ENCODE measurements around the gene NCKAP1.
"Not testable (repeated sequence)": the region's sequence is repeated elsewhere in the genome, so short reads cannot be mapped to it uniquely, and the experiment has no call there.

The NCKAP1 gene

DNA sequence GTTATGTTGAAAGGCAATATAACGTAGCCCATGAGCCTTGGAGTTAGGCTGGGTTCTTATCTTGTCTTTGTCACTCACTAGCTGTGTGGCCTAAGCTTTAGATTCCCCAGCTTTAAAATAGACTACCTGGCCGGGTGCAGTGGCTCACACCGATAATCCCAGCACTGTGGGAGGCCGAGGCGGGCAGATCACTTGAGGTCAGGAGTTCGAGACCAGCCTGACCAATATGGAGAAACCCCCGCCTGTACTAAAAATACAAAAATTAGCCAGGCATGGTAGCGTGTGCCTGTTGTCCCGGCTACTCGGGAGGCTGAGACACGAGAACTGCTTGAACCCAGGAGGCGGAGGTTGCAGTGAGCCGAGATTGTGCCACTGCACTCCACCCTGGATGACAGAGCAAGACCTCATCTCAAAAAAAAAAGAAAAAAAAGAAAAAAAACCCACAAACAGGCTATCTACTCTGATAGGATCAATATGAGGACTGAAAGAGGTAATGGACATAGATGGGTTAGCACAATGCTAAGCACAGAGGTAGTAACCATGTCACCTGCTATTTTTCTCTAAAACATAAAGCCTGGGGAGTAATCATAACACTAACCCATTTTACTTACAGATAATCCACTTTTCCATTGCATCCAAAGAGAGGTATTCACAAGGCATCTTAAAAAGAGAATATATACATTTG lies 43.9 kb downstream of the NCKAP1 start:
- no peak for DNase-seq (ENCODE audit: low spot score)
- Histone ChIP-seq H3K36me3 (ENCODE audit: low read depth) (peaks cover 93% of the 10 kb centered on the region), H3K27ac (ENCODE audit: poor library complexity, severe bottlenecking) (no peak overlapping the region), H3K27me3 (ENCODE audit: insufficient read depth, poor library complexity, severe bottlenecking) (no peaks in the 10 kb centered on the region), H3K4me1 (ENCODE audit: insufficient read depth, poor library complexity, severe bottlenecking) (no peaks in the 10 kb centered on the region), H3K4me3 (ENCODE audit: severe bottlenecking) (no peak overlapping the region), H3K9me3 (ENCODE audit: severe bottlenecking) (no peaks in the 10 kb centered on the region)
- no peak for ATAC-seq (ENCODE audit: low read depth)
- TF ChIP-seq, protein P1, sequence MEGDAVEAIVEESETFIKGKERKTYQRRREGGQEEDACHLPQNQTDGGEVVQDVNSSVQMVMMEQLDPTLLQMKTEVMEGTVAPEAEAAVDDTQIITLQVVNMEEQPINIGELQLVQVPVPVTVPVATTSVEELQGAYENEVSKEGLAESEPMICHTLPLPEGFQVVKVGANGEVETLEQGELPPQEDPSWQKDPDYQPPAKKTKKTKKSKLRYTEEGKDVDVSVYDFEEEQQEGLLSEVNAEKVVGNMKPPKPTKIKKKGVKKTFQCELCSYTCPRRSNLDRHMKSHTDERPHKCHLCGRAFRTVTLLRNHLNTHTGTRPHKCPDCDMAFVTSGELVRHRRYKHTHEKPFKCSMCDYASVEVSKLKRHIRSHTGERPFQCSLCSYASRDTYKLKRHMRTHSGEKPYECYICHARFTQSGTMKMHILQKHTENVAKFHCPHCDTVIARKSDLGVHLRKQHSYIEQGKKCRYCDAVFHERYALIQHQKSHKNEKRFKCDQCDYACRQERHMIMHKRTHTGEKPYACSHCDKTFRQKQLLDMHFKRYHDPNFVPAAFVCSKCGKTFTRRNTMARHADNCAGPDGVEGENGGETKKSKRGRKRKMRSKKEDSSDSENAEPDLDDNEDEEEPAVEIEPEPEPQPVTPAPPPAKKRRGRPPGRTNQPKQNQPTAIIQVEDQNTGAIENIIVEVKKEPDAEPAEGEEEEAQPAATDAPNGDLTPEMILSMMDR (IDR thresholded peaks at IDR 0.05; ENCODE audit: poor library complexity, severe bottlenecking): no peak

DNA sequence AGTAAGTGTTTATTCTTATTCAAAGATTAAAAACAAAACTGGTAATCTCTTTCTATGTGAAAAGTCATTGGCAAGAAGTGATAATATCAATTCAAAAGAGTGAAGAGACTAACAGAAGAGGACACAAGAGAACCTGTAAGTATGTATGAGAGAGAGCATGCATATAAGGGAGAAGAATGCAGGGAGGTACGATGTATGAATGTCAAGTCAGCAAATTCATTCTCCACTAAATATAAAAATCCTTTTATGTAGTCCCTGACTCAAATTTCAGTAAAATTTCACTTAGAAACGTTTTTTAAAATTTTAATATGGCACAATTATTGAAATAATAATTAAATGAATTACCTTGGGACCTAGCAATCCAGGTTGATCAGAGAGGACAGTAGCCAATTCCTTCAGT lies 55.3 kb downstream of the NCKAP1 start:
- H3K27me3 ChIP-seq (ENCODE audit: insufficient read depth, poor library complexity, severe bottlenecking): no peaks in the 10 kb centered on the region
- H3K36me3 ChIP-seq (ENCODE audit: low read depth): peaks cover 97% of the 10 kb centered on the region
- DNase-seq (ENCODE audit: low spot score): no peak

DNA sequence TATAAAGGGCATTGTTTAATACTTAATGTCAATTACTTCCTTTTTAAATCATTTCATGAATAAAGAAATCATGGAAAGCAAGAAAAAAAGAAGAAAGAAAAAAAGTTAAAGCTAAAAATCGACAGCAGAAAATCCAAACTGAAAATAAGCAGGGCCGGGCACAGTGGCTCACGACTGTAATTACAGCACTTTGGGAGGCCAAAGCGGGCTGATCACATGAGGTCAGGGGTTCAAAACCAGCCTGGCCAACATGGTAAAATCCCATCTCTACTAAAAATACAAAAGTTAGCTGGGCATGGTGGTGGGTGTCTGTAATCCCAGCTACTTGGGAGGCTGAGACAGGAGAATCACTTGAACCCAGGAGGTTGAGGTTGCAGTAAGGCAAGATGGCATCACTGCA lies 56.8 kb downstream of the NCKAP1 start:
- not testable (repeated sequence) for H3K4me1 ChIP-seq (ENCODE audit: insufficient read depth, poor library complexity, severe bottlenecking); H3K4me3 ChIP-seq (ENCODE audit: severe bottlenecking); ATAC-seq (ENCODE audit: low read depth); DNase-seq (ENCODE audit: low spot score); H3K9me3 ChIP-seq (ENCODE audit: severe bottlenecking); H3K27me3 ChIP-seq (ENCODE audit: insufficient read depth, poor library complexity, severe bottlenecking); H3K27ac ChIP-seq (ENCODE audit: poor library complexity, severe bottlenecking)
- peaks cover 97% of the 10 kb centered on the region for H3K36me3 ChIP-seq (ENCODE audit: low read depth)

More for the DNA sequence above, 55.3 kb downstream of the NCKAP1 start:
- no peaks in the 10 kb centered on the region for H3K4me1 ChIP-seq (ENCODE audit: insufficient read depth, poor library complexity, severe bottlenecking)
- H3K9me3 ChIP-seq (ENCODE audit: severe bottlenecking): no peaks in the 10 kb centered on the region
- no peak overlapping the region for H3K4me3 ChIP-seq (ENCODE audit: severe bottlenecking)
- TF ChIP-seq, protein P1 (IDR thresholded peaks at IDR 0.05; ENCODE audit: poor library complexity, severe bottlenecking): no peak
- ATAC-seq (ENCODE audit: low read depth): no peak
- H3K27ac ChIP-seq (ENCODE audit: poor library complexity, severe bottlenecking): no peak overlapping the region

DNA sequence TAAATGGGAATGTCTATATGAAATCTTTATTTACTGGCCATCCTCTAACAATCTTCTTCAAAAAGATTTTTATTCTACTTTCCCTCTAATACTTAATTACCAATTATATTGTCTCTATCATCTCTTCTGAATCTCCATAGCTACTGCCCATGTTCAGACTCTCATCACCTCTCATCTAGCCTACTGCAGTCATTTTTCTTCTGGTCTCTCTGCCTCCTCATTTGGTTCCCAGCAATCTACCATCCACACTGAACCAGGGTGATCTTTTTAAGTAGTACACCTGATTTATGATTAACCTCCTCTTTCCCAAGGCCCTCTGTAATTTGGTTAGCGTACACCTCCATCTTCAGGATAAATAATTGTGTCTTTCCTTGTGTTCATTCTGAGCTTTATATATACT lies 57.6 kb downstream of the NCKAP1 start:
- ATAC-seq (ENCODE audit: low read depth) (no peak), DNase-seq (ENCODE audit: low spot score) (no peak)
- Histone ChIP-seq H3K4me3 (ENCODE audit: severe bottlenecking) (no peak overlapping the region), H3K27me3 (ENCODE audit: insufficient read depth, poor library complexity, severe bottlenecking) (no peaks in the 10 kb centered on the region), H3K4me1 (ENCODE audit: insufficient read depth, poor library complexity, severe bottlenecking) (no peaks in the 10 kb centered on the region), H3K9me3 (ENCODE audit: severe bottlenecking) (no peaks in the 10 kb centered on the region), H3K27ac (ENCODE audit: poor library complexity, severe bottlenecking) (no peak overlapping the region), H3K36me3 (ENCODE audit: low read depth) (peaks cover 97% of the 10 kb centered on the region)
- TF ChIP-seq, protein P1 (IDR thresholded peaks at IDR 0.05; ENCODE audit: poor library complexity, severe bottlenecking): no peak

DNA sequence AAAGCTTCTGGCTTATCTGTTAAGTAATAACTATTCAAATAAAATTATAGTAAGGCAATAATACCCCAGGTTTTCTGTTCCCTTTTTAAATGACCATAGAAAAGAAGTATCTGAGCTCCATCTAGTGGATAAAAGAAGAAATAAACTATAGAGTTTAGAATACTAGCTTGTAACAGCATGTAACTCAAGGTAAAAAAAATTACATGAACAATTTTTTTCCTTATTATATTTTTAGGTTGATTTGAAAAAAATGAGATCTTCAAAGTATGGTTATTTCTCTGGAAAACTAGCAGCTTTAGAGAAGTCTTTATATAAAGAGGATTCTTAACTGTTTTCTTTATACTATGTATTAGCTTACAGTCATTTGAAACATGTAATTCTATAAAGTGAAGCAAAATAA lies 58.1 kb downstream of the NCKAP1 start:
- H3K4me1 ChIP-seq (ENCODE audit: insufficient read depth, poor library complexity, severe bottlenecking): no peaks in the 10 kb centered on the region
- TF ChIP-seq, protein P1 (IDR thresholded peaks at IDR 0.05; ENCODE audit: poor library complexity, severe bottlenecking): peak; percentile 86
- no peak for DNase-seq (ENCODE audit: low spot score)
- H3K27ac ChIP-seq (ENCODE audit: poor library complexity, severe bottlenecking): no peak overlapping the region
- H3K9me3 ChIP-seq (ENCODE audit: severe bottlenecking): no peaks in the 10 kb centered on the region
- peaks cover 98% of the 10 kb centered on the region for H3K36me3 ChIP-seq (ENCODE audit: low read depth)
- ATAC-seq (ENCODE audit: low read depth): peak; percentile 62; the same call in 1 of the 3 replicates
- H3K27me3 ChIP-seq (ENCODE audit: insufficient read depth, poor library complexity, severe bottlenecking): no peaks in the 10 kb centered on the region
- no peak overlapping the region for H3K4me3 ChIP-seq (ENCODE audit: severe bottlenecking)

Data from RWPE2 (cell line).